Vagina (tissue), 2 donors: ENCODE data around the gene HESX1.

Experiments used
- POLR2A ChIP-seq, 2 donors: fragments of 450-650 bp; IDR thresholded peaks; one replicate each; pipeline ENCODE4 v1.6.1; 2017; ENCODE audit warnings: antibody characterized with exemption in 2 of 2, mild to moderate bottlenecking in 2 of 2, moderate library complexity in 2 of 2
- POLR2AphosphoS5 ChIP-seq, 2 donors: sonication (generic); formaldehyde crosslinking; IDR thresholded peaks; one replicate each; pipeline ENCODE4 v1.9.0; 2017; ENCODE audit warnings: antibody characterized with exemption in 2 of 2, mild to moderate bottlenecking in 2 of 2, low read depth in 1 of 2; ENCODE audit not compliant: insufficient read depth in 1 of 2

- TF ChIP-seq POLR2A (IDR thresholded peaks at IDR 0.05) (no peak), POLR2AphosphoS5 (IDR thresholded peaks at IDR 0.05; ENCODE audit: insufficient read depth in 1 of 2, low read depth in 1 of 2) (no peak)
Measured at GRCh38 chr3:57233799-57234198, 34.0 kb upstream of the HESX1 start.
